Fibroblast of the conjunctiva (primary cell): ENCODE results near the gene GDPD3.

ENCODE experiments used
- DNase-seq: peaks from one replicate; pipeline ENCODE4 v3.0.0-alpha.2; 2010; ENCODE audit warnings: low read depth

GDPD3 gene

GRCh38 chr16:30077656-30078055 is 35.7 kb downstream of the GDPD3 start:
- no peak for DNase-seq

- no peak for DNase-seq
Observed at GRCh38 chr16:30076276-30076791, 37.0 kb downstream of the GDPD3 start.

- DNase-seq: peak; percentile 65
Observed at GRCh38 chr16:30075503-30076275, 37.6 kb downstream of the GDPD3 start, which contains the start of gene PPP4C. TSS of gene PPP4C (plus strand) at chr16:30075994. CDS start at chr16:30076378, 384 bp downstream.

- no peak for DNase-seq
Observed at GRCh38 chr16:30070490-30070889, 42.8 kb downstream of the GDPD3 start.

DNA sequence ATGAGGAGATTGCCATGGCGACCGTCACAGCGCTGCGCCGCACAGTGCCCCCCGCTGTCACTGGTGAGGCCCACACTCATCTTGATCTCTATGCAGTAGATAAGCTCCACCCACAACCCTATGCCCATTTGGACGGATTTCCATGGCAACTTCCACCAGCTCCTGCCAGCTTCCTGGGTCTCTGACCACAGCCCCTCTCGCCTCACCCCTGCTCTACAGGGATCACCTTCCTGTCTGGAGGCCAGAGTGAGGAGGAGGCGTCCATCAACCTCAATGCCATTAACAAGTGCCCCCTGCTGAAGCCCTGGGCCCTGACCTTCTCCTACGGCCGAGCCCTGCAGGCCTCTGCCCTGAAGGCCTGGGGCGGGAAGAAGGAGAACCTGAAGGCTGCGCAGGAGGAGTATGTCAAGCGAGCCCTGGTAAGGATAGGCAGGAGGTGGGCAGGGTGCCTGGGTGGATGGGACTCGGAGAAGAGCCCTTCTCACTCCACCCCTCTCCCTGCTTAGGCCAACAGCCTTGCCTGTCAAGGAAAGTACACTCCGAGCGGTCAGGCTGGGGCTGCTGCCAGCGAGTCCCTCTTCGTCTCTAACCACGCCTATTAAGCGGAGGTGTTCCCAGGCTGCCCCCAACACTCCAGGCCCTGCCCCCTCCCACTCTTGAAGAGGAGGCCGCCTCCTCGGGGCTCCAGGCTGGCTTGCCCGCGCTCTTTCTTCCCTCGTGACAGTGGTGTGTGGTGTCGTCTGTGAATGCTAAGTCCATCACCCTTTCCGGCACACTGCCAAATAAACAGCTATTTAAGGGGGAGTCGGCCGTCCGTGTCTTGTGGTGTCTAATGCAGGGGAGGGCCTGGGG is 43.5 kb downstream of the GDPD3 start:
- no peak for DNase-seq

DNA sequence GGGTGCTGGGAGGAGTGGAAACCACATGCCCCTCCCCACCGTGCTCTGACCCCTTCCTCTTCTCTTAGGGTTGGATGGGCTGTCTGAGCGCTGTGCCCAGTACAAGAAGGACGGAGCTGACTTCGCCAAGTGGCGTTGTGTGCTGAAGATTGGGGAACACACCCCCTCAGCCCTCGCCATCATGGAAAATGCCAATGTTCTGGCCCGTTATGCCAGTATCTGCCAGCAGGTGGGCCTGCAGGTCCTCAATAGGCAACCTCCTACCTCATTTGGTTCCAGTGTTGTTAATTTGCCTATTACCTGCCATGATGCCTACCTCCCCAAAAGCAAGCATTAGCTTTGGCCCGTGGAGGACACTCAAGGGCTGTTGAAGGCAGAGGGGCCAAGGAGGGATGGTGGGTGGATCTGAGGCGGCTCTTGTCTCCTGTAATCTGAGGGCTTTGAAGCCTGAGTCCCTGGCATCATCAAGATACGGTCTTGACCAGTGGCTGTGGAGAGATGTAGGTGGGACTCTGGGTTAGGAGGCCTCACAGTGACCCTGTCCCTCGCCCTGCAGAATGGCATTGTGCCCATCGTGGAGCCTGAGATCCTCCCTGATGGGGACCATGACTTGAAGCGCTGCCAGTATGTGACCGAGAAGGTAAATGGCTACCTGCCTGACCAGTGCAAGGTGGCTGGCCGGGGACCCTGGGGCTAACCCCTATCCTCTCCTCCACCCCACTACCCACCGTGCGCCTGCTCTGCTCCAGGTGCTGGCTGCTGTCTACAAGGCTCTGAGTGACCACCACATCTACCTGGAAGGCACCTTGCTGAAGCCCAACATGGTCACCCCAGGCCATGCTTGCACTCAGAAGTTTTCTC is 44.4 kb downstream of the GDPD3 start:
- DNase-seq: no peak

GRCh38 chr16:30068333-30068732 is 45.0 kb downstream of the GDPD3 start:
- DNase-seq: no peak

DNA sequence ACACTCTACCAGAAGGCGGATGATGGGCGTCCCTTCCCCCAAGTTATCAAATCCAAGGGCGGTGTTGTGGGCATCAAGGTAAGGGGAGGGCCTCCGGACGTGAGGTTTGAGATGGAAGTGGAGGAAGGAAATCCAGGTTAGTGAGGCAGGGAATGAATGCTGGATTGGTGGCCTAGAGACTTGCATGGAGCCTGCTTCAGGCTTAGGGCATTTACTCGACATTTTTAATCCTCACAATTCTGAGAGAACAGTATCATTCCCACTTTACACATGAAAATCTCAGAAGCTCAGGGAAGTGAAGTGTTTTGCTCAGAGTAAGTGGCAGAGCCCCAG is 45.8 kb downstream of the GDPD3 start:
- DNase-seq: no peak

DNA sequence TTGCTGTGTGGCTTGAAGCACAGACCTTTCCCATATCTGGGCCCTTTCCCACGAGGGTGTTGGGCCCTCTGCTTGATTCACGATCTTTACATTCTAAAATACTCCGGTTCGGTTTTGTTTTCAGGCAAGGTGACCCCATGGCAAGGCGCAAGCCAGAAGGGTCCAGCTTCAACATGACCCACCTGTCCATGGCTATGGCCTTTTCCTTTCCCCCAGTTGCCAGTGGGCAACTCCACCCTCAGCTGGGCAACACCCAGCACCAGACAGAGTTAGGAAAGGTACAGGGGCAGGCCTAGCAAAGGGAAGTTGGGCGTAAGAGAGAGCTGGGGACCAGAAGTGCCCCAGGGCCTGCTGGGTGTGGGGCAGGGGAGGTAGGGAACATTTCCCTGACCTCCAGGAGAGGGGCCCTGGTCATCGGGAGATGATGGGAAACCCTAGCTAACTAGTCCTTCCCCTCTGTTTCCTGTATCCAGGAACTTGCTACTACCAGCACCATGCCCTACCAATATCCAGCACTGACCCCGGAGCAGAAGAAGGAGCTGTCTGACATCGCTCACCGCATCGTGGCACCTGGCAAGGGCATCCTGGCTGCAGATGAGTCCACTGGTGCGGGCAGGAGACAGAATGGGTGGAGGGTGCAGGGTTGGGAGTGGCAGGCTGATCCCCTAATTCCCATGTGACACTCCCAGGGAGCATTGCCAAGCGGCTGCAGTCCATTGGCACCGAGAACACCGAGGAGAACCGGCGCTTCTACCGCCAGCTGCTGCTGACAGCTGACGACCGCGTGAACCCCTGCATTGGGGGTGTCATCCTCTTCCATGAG is 46.4 kb downstream of the GDPD3 start:
- DNase-seq: no peak

GRCh38 chr16:30065943-30066760 is 47.2 kb downstream of the GDPD3 start:
- DNase-seq: no peak

GRCh38 chr16:30065102-30065942 is 48.0 kb downstream of the GDPD3 start, which contains the start of gene ALDOA:
TSS of gene ALDOA (plus strand) at chr16:30065760. CDS start at chr16:30066898, 1,138 bp downstream.
- DNase-seq: peak; percentile 98

GRCh38 chr16:30064729-30065101 is 48.6 kb downstream of the GDPD3 start:
- DNase-seq: no peak

DNA sequence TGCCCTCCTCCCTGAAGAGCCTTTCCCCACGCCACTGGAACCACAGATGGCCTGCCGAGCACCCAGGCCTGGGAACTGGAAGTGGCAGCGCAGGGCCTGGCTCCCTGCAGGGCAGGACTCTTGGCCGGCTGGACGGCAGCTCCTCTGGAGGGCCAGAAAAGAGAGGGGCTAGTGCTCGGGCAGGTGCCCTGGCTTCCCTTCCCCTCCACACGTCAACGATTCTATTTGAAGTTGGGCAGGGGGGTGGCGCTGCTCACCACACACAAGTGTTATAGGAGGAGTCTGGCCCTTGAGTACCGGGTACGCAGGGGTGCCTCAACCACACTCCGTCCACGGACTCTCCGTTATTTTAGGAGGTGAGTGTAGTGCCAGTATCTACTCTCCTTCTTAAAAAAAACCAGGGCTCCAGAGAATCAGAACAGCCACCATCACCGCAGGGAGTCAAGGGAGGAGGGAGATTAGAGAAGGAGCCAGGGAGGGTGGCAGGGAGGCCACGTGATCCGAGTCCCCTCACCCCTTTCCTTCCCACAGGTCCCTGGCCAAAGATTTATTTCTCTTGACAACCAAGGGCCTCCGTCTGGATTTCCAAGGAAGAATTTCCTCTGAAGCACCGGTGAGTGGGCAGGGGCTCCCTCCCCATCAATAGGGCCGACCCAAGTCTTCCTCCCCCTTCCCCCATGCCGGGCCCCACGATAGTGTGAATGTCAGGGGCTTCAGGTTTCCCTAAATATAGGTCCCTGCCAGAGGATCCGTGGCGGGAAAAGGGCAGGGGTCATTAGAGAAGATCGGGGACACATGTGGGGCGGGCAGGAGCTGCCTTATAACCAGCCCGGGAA is 49.2 kb downstream of the GDPD3 start:
- DNase-seq: no peak

- no peak for DNase-seq
Observed at GRCh38 chr16:30063278-30063892, 50.0 kb downstream of the GDPD3 start.

DNA sequence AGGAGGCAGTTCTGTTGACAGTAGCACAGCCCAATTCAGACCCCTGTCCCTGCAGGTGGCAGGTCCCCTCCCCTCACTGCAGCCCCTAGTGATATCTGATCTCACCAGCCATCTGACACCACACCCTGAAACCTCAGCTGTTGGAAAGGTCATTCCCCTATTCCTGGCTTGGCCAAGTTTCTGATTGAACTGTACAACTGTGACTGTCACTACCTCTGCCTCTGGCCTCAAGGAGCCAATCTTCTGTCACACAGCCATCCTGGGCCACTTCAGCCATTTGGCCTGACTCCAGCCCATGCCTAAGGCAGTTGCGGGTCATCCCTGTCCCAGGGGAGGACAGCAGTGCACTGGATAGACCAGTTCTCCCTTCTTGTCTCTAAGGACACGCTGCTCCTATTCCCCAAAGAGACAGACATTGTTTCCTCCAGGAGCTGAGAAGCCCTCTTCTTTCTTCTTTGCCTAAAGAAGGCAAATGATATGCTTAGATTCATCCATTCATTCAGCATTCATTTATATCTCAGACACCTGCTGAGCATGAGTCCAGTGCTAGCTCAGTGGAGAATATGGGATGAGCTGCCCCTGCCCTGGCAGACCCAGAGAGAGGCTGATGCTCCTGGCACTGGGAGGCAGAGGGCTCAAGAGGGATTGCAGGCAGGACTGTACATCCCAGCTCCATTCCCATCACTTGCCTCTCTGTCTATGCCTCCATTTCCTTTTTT is 52.3 kb downstream of the GDPD3 start:
- DNase-seq: no peak

DNA sequence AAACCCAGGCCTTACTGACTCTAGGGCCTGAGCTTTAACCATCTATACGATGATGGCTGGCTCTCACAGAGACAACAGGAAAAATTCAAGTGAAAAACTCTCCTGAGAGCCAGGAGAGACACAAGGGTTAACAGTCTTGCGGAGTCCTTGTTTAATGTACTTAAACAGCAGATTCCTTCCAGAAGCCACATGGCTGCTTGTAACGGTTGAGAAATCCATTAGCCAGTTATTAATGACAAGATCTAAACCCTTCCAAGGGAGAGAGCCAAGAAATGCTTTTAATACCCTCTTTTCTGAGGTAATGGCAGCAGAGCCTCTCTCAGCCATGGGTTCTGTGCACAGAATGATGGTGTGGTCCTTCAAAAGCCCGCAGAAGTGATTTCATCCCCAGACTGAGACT is 53.0 kb downstream of the GDPD3 start:
- DNase-seq: no peak

GRCh38 chr16:30054959-30055553 is 58.3 kb downstream of the GDPD3 start:
- DNase-seq: no peak
